Omental fat pad (tissue), 4 donors: ENCODE results near the gene IFNAR1. TPM values are rescaled to one million over a fixed set of nuclear protein-coding genes. Genes with fewer than 3 reads are reported as not detected.

Experiments used
- ATAC-seq: fragments of 150-250 bp; one replicate; pipeline ENCODE4 v1.9.1; 2016; ENCODE audit warnings: mild to moderate bottlenecking, moderate library complexity; ENCODE audit not compliant: low FRiP score
- DNase-seq: peaks from one replicate; pipeline ENCODE4 v3.0.0-alpha.2; 2019; ENCODE audit warnings: low spot score
- total RNA-seq, 4 donors: library from RNA; depleted of rRNA; stranded (reverse); fragments of >200 nt; gene quantifications; one replicate each; pipeline ENCODE4 v1.1.0, GENCODE V29; 2016
- TF ChIP-seq, protein P1 (sequence below), 3 donors: fragments of 450-650 bp; IDR thresholded peaks; one replicate each; pipeline ENCODE4 v1.5.1; 2016 to 2017; ENCODE audit warnings: antibody characterized with exemption in 3 of 3, mild to moderate bottlenecking in 3 of 3, moderate library complexity in 2 of 3

The IFNAR1 gene
- total RNA-seq, 4 donors from 2014 or later, result 36.2 to 53.3 (median 42.4) TPM

DNA sequence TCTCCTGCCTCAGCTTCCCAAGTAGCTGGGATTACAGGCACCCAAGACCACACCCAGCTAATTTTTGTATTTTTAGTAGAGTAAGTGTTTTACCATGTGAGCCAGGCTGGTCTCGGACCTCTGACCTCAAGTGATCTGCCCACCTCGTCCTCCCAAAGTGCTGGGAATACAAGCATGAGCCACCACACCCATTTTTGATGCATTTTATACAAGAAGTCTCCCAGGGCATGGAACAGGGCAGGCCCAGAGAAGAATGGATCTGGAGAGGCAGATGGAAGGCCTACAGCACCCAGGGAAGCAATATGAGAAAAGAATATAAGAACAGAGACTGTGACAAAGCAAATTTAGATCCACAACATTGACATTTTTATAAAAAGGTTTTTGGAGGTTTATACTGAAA is 18.8 kb upstream of the IFNAR1 start:
- ATAC-seq (no peak), DNase-seq (no peak)
- TF ChIP-seq, protein P1, sequence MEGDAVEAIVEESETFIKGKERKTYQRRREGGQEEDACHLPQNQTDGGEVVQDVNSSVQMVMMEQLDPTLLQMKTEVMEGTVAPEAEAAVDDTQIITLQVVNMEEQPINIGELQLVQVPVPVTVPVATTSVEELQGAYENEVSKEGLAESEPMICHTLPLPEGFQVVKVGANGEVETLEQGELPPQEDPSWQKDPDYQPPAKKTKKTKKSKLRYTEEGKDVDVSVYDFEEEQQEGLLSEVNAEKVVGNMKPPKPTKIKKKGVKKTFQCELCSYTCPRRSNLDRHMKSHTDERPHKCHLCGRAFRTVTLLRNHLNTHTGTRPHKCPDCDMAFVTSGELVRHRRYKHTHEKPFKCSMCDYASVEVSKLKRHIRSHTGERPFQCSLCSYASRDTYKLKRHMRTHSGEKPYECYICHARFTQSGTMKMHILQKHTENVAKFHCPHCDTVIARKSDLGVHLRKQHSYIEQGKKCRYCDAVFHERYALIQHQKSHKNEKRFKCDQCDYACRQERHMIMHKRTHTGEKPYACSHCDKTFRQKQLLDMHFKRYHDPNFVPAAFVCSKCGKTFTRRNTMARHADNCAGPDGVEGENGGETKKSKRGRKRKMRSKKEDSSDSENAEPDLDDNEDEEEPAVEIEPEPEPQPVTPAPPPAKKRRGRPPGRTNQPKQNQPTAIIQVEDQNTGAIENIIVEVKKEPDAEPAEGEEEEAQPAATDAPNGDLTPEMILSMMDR (IDR thresholded peaks at IDR 0.05), result no peak

DNA sequence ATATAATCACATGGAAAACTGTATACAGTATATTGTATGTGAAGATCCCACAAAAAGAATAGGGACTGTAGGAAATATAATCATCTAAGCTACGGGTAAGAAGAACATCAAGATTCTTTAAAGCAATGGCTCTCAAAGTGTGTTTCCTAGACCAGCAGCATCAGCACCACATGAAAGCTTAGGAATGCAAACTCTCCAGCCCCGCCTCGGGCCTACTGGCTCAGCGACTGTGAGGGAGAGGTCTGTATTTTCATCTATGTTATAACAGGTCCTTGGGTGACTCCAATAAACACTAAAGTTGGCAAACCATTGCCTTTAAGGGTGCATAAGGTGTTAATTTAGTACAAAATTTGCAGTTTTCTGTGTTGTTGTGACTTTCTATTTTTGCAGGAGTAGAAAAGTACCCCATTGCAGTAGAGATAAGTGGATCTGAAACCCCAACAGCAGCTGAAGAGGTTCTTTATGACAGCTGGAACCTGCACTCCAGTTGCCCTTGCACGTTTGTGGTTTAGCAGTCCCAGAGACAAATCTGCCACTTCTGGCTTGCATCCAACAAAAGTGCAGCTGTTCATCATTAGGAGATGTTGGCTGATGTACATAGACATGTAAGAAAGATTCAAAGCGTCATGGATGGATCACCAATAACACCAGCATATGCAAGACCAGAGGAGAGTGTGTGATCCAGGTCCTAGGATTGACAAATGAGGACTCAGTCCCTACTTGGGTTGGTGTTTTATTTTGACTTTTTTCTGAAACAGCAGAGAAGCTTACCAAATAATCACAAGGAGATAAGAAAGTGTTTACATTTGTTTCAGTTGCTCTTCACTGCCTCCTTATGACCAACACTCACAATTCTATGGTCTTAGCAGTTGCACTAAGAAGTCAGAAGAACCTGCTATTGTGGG is 15.9 kb upstream of the IFNAR1 start:
- DNase-seq (no peak), ATAC-seq (no peak)
- TF ChIP-seq, protein P1 (IDR thresholded peaks at IDR 0.05), result no peak

DNA sequence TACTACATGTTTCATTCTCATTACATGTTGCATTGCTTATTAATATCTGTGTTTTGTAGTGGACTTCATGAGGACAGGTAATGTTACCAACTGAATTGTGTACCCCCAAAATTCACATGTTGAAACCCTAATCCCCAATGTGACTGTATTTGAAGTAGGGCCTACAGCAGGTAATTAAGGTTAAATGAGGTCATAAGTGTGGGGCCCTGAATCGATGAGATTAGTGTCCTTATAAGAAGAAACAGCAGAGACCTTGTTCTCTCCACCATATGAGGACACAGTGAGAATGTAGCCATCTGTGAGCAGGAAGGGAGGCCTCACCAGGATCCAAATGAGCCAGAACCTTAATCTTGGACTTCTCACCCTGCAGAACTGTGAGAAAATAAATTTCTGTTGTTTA is 15.0 kb upstream of the IFNAR1 start:
- no peak for ATAC-seq
- TF ChIP-seq, protein P1 (IDR thresholded peaks at IDR 0.05), result no peak
- DNase-seq, result no peak

DNA sequence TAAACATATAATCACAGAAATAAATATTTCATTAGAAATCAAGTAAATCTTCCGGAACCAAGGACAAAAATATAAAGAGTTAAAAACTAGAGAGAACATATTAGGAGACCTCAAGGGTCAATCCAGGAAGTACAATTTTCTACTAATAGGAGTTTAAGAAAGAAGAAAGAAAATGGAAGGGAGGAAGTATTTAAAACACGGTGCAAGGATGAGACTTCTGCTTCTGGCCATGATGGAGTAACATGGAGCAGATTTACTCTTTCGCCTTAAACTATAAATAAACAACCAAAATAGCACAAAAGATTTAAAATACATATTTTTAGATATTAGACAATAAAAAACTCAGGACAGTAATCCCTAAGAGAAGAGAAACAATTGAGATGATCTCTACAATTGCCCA is 12.6 kb upstream of the IFNAR1 start:
- TF ChIP-seq, protein P1 (IDR thresholded peaks at IDR 0.05), result no peak

DNA sequence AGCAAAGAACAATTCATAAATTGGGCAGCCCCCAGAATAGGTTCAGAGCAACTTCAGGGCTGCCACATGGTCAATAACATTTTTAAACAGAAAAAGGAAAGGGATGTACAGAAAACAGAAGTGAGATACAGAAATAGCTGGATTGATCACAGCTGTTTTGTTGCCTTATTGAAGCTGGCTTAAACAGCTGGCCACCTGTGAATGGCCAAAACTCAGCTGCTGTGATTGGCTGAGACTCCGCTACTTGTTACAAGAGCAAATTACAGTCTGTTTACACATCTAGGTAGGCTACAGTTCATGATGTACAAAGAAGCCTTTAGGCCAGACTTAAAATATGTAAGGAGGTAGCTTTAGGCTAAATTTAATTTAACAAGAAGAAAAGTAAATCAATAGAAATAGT is 11.6 kb upstream of the IFNAR1 start:
- TF ChIP-seq, protein P1 (IDR thresholded peaks at IDR 0.05), result no peak
- ATAC-seq, result no peak
- no peak for DNase-seq

More for the DNA sequence above, 12.6 kb upstream of the IFNAR1 start:
- no peak for ATAC-seq
- no peak for DNase-seq

DNA sequence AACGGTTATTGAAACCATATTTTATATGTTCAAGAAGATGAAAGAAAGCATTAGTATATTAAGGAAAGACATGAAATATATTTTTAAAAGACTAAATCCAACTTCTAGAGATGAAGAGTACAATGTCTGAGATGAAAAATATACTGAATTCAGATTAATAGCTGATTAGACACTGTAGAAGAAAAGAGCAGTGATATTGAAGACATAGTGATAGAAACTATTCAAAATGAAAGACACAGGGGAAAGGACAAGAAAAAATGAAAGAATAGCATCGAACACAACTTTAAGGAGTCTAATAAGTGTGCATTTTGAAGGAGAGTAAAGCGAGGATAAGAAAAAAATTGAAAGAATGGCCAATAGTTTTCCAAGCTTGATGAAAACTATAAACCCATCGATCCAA is 11.2 kb upstream of the IFNAR1 start:
- TF ChIP-seq, protein P1 (IDR thresholded peaks at IDR 0.05), result no peak

DNA sequence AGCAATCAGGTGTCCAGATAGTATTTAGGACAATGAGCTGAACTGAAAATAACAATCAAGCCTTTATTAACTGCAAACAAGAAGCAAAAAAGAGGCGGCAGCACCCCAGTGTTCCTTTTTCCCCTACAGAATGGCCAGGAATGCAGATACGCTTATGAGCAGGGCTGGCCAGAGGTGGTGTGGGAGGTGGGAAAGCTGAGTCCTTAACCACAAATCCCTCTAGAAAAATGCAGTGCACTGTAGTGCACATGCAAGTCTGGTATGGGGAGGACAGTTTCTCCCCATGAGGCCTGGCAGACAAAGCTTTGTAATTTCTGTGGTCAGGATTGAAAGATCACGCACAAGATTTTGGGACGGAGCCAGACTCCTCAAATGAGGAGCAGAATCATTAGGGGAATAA is 10.7 kb upstream of the IFNAR1 start:
- DNase-seq (no peak), ATAC-seq (no peak)
- TF ChIP-seq, protein P1 (IDR thresholded peaks at IDR 0.05), result no peak

More for the DNA sequence above, 11.2 kb upstream of the IFNAR1 start:
- DNase-seq (no peak), ATAC-seq (no peak)
